Caco-2 (cell line): ENCODE measurements around the gene CATSPERZ. TPM values are rescaled to one million over a fixed set of nuclear protein-coding genes. Genes with fewer than 3 reads are reported as not detected.
A peak's percentile ranks its signal among the peaks of the same experiment; 100 is the strongest.

Experiments
- BruUV-seq: library from RNA; stranded (reverse); fragments of 400-500 nt; replicated peaks from 2 replicates; lab custom pipeline; 2021; lab: Mats Ljungman, UMichigan
- CTCF ChIA-PET: fragments of 300-600 bp; sonication (Branson Sonifier 250); formaldehyde crosslinking; loops from one replicate; lab custom pipeline; 2022; ENCODE audit warnings: antibody characterized with exemption; lab: Charles Lee
- POLR2A ChIA-PET: fragments of 300-600 bp; sonication (Branson Sonifier 250); formaldehyde crosslinking; loops from one replicate; lab custom pipeline; 2022; ENCODE audit warnings: antibody characterized with exemption; lab: Charles Lee
- DNase-seq, 2 experiments: peaks; one replicate each; pipeline versions ENCODE4 v3.0.0 to v3.0.0-alpha.2; 2020 to 2022
- H3K27me3 ChIP-seq: replicated peaks from 2 replicates; pipeline ENCODE4 v1.6.0; 2011; ENCODE audit warnings: low read length; ENCODE audit not compliant: control insufficient read depth, insufficient read depth
- H3K36me3 ChIP-seq: 2 replicates; pipeline ENCODE4 v1.5.1; 2011; ENCODE audit warnings: low read length; ENCODE audit not compliant: control insufficient read depth, insufficient read depth
- H3K4me1 ChIP-seq: fragments of 250-450 bp; sonication (Bioruptor Pico); 2 replicates; pipeline ENCODE4 v1.5.1; 2020; ENCODE audit warnings: mild to moderate bottlenecking
- H3K4me3 ChIP-seq: 2 replicates; pipeline ENCODE4 v1.5.1; 2011; ENCODE audit warnings: low read depth, mild to moderate bottlenecking, control low read depth, low read length
- H3K9me3 ChIP-seq: fragments of 250-450 bp; sonication (Bioruptor Pico); 2 replicates; pipeline ENCODE4 v1.5.1; 2020; ENCODE audit warnings: mild to moderate bottlenecking, moderate library complexity
- H3K27ac Mint-ChIP-seq: one replicate; pipeline ENCODE4 v1.8.0; 2022; ENCODE audit warnings: mixed read lengths; ENCODE audit not compliant: unreplicated experiment
- H3K27me3 Mint-ChIP-seq: one replicate; pipeline ENCODE4 v1.8.0; 2022; ENCODE audit warnings: mixed read lengths; ENCODE audit not compliant: insufficient read depth, unreplicated experiment
- H3K36me3 Mint-ChIP-seq: one replicate; pipeline ENCODE4 v1.8.0; 2022; ENCODE audit warnings: mild to moderate bottlenecking, mixed read lengths; ENCODE audit not compliant: insufficient read depth, unreplicated experiment
- H3K4me1 Mint-ChIP-seq: one replicate; pipeline ENCODE4 v1.8.0; 2022; ENCODE audit warnings: low read depth, mixed read lengths; ENCODE audit not compliant: unreplicated experiment
- H3K4me3 Mint-ChIP-seq: one replicate; pipeline ENCODE4 v1.8.0; 2022; ENCODE audit warnings: mild to moderate bottlenecking, moderate library complexity, mixed read lengths; ENCODE audit not compliant: unreplicated experiment
- H3K9me3 Mint-ChIP-seq: one replicate; pipeline ENCODE4 v1.8.0; 2022; ENCODE audit warnings: mixed read lengths; ENCODE audit not compliant: unreplicated experiment
- intact Hi-C: fragments of 100-400 bp; cut with micrococcal nuclease; formaldehyde crosslinking; loops from one replicate; pipeline ENCODE4 v1.10.0; 2022; ENCODE audit not compliant: unreplicated experiment
- total RNA-seq: library from RNA; stranded (reverse); gene quantifications from 2 replicates; pipeline ENCODE4 v1.2.3, GENCODE V29; 2022
- TF ChIP-seq, protein P1 (sequence below), 2 experiments: fragments of 200-600 bp in 1 of 2; IDR thresholded peaks; 1 replicate in 1 of 2; 2 replicates in 1 of 2; pipeline versions ENCODE4 v1.5.1 to v1.8.0; 2011 to 2022; ENCODE audit warnings: antibody characterized with exemption in 1 of 2, control low read depth in 1 of 2, inconsistent platforms in 1 of 2, low read depth in 1 of 2, low read length in 1 of 2, mild to moderate bottlenecking in 1 of 2, moderate library complexity in 1 of 2; ENCODE audit not compliant: insufficient read depth in 1 of 2, severe bottlenecking in 1 of 2, unreplicated experiment in 1 of 2

The CATSPERZ gene
- total RNA-seq, 1 experiment from 2014 or later = 12.8 TPM

- H3K4me3 Mint-ChIP-seq = peak overlapping the region; percentile 84
- no peaks in the 10 kb centered on the region for H3K9me3 Mint-ChIP-seq
- peaks cover 5% of the 10 kb centered on the region for H3K36me3 ChIP-seq
- no peaks in the 10 kb centered on the region for H3K9me3 ChIP-seq
- no peaks in the 10 kb centered on the region for H3K27me3 ChIP-seq
- BruUV-seq = TSS peak; percentile 39
- peaks cover 24% of the 10 kb centered on the region for H3K4me1 Mint-ChIP-seq
- DNase-seq = peak in 1 of 2 experiments; percentile 29
- H3K4me3 ChIP-seq = peak overlapping the region; percentile 70
- TF ChIP-seq, protein P1, sequence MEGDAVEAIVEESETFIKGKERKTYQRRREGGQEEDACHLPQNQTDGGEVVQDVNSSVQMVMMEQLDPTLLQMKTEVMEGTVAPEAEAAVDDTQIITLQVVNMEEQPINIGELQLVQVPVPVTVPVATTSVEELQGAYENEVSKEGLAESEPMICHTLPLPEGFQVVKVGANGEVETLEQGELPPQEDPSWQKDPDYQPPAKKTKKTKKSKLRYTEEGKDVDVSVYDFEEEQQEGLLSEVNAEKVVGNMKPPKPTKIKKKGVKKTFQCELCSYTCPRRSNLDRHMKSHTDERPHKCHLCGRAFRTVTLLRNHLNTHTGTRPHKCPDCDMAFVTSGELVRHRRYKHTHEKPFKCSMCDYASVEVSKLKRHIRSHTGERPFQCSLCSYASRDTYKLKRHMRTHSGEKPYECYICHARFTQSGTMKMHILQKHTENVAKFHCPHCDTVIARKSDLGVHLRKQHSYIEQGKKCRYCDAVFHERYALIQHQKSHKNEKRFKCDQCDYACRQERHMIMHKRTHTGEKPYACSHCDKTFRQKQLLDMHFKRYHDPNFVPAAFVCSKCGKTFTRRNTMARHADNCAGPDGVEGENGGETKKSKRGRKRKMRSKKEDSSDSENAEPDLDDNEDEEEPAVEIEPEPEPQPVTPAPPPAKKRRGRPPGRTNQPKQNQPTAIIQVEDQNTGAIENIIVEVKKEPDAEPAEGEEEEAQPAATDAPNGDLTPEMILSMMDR (IDR thresholded peaks at IDR 0.05; ENCODE audit: insufficient read depth in 1 of 2, low read depth in 1 of 2, low read length in 1 of 2, severe bottlenecking in 1 of 2, unreplicated experiment in 1 of 2) = no peak
- intact Hi-C loops = loop anchor here (5.0 kb wide), 1 partner anchor 88 kb away; no protein-coding TSS in a partner anchor
- ChIA-PET POLR2A (interaction anchor here (2.1 to 2.6 kb wide), 3 partner anchors 14 to 460 kb away, joined by 5 to 86 read pairs (median 13); partner anchors contain the start of genes ESRRA and SF1), CTCF (interaction anchor here (0.6 to 3.6 kb wide), 10 partner anchors 9 to 238 kb away, joined by 3 to 274 read pairs (median 17); partner anchors contain the start of genes CATSPERZ and ESRRA)
- H3K27me3 Mint-ChIP-seq = no peaks in the 10 kb centered on the region
- H3K4me1 ChIP-seq = peaks cover 21% of the 10 kb centered on the region
- H3K27ac Mint-ChIP-seq = peak overlapping the region; percentile 97
- peaks cover 70% of the 10 kb centered on the region for H3K36me3 Mint-ChIP-seq
Observed at GRCh38 chr11:64318766-64319761, 18.9 kb downstream of the CATSPERZ start.

GRCh38 chr11:64320556-64320955 is 20.4 kb downstream of the CATSPERZ start:
- no peak for DNase-seq
- no TSS peak for BruUV-seq
- H3K4me3 ChIP-seq = no peak overlapping the region
- peaks cover 1% of the 10 kb centered on the region for H3K36me3 ChIP-seq
- Mint-ChIP-seq H3K27me3 (no peaks in the 10 kb centered on the region), H3K4me1 (peaks cover 24% of the 10 kb centered on the region), H3K27ac (peak overlapping the region; percentile 34), H3K4me3 (peak overlapping the region; percentile 9), H3K9me3 (no peaks in the 10 kb centered on the region), H3K36me3 (peaks cover 57% of the 10 kb centered on the region)
- ChIA-PET CTCF (interaction anchor here (0.6 to 1.5 kb wide), 2 partner anchors 34 to 1332 kb away, joined by 3 to 4 read pairs; no protein-coding TSS in a partner anchor), POLR2A (no interaction called here)
- TF ChIP-seq, protein P1 (IDR thresholded peaks at IDR 0.05; ENCODE audit: insufficient read depth in 1 of 2, low read depth in 1 of 2, low read length in 1 of 2, severe bottlenecking in 1 of 2, unreplicated experiment in 1 of 2) = no peak
- no peaks in the 10 kb centered on the region for H3K27me3 ChIP-seq
- intact Hi-C loops = no loop called here
- H3K4me1 ChIP-seq = peaks cover 21% of the 10 kb centered on the region
- no peaks in the 10 kb centered on the region for H3K9me3 ChIP-seq

GRCh38 chr11:64321026-64321425 is 20.9 kb downstream of the CATSPERZ start:
- BruUV-seq = no TSS peak
- intact Hi-C loops = no loop called here
- TF ChIP-seq, protein P1 (IDR thresholded peaks at IDR 0.05; ENCODE audit: insufficient read depth in 1 of 2, low read depth in 1 of 2, low read length in 1 of 2, severe bottlenecking in 1 of 2, unreplicated experiment in 1 of 2) = no peak
- Mint-ChIP-seq H3K27me3 (no peaks in the 10 kb centered on the region), H3K9me3 (no peaks in the 10 kb centered on the region), H3K36me3 (peaks cover 57% of the 10 kb centered on the region), H3K27ac (peak overlapping the region; percentile 34), H3K4me1 (peaks cover 24% of the 10 kb centered on the region), H3K4me3 (no peak overlapping the region)
- Histone ChIP-seq H3K4me3 (no peak overlapping the region), H3K9me3 (no peaks in the 10 kb centered on the region), H3K27me3 (no peaks in the 10 kb centered on the region), H3K4me1 (peaks cover 21% of the 10 kb centered on the region), H3K36me3 (peaks cover 1% of the 10 kb centered on the region)
- ChIA-PET POLR2A (no interaction called here), CTCF (interaction anchor here (1.5 kb wide), 1 partner anchor 34 kb away, joined by 3 read pairs; no protein-coding TSS in a partner anchor)
- DNase-seq = no peak
